Stimulated activated naive CD8-positive, alpha-beta T cell treated with anti-CD3 and anti-CD28 coated beads, Interleukin-15, amount 100 ng/mL, for 72 hours (primary cell): ENCODE results near the gene SURF4.

Source experiments
- ATAC-seq: fragments of 150-1000 bp; cut with Tn5 transposase; 2 replicates; pipeline ENCODE4 v1.10.0; 2021; ENCODE audit warnings: mild to moderate bottlenecking, moderate library complexity
- DNase-seq, 2 donors: peaks; one replicate each; pipeline ENCODE4 v3.0.0; 2021 to 2022
- H3K27ac Mint-ChIP-seq, 2 donors: one replicate each; pipeline ENCODE4 v1.8.0; 2022; ENCODE audit warnings: mild to moderate bottlenecking in 2 of 2, mixed read lengths in 2 of 2, moderate library complexity in 2 of 2
- H3K27me3 Mint-ChIP-seq: one replicate; pipeline ENCODE4 v1.8.0; 2022; ENCODE audit warnings: mixed read lengths
- H3K4me1 Mint-ChIP-seq: one replicate; pipeline ENCODE4 v1.8.0; 2022; ENCODE audit warnings: mild to moderate bottlenecking, mixed read lengths
- H3K4me3 Mint-ChIP-seq, 2 donors: one replicate each; pipeline ENCODE4 v1.8.0; 2022; ENCODE audit warnings: mild to moderate bottlenecking in 2 of 2, mixed read lengths in 2 of 2, moderate library complexity in 1 of 2
- H3K9me3 Mint-ChIP-seq, 2 donors: one replicate each; pipeline ENCODE4 v1.8.0; 2022; ENCODE audit warnings: mixed read lengths in 2 of 2

SURF4 gene

DNA sequence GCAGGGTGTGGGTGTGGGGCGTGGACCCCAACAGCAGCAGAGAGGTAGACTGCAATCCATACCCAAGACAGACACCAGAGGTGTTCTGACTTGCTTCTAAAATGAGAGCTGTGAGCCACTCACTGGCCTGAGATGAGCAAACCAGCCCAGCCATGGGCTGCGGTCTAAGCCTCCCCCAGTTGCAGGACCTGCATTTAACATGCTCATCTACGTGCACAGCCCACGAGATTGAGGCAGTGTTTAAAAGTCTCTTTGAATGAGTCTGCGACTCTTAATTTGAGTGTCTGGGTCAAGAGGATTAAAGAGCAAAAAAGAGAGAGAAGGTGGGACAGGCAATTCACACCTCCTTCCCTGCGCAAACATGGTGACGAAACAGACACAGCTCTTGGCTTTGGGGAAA is 5.9 kb downstream of the SURF4 start:
- H3K9me3 Mint-ChIP-seq: no peaks in the 10 kb centered on the region
- peaks cover 75% of the 10 kb centered on the region for H3K4me1 Mint-ChIP-seq
- DNase-seq (no peak), ATAC-seq (no peak)
- peak overlapping the region; percentile 97 to 99 for H3K4me3 Mint-ChIP-seq
- H3K27ac Mint-ChIP-seq: peak overlapping the region; percentile 91 to 96
- H3K27me3 Mint-ChIP-seq: no peaks in the 10 kb centered on the region

GRCh38 chr9:133369422-133369821 is 6.4 kb downstream of the SURF4 start:
- no peak for ATAC-seq
- H3K4me1 Mint-ChIP-seq: peaks cover 75% of the 10 kb centered on the region
- H3K27ac Mint-ChIP-seq: peak overlapping the region; percentile 89 to 95
- no peaks in the 10 kb centered on the region for H3K9me3 Mint-ChIP-seq
- peak overlapping the region; percentile 97 to 99 for H3K4me3 Mint-ChIP-seq
- no peaks in the 10 kb centered on the region for H3K27me3 Mint-ChIP-seq
- no peak for DNase-seq

- peak overlapping the region; percentile 95 for H3K27ac Mint-ChIP-seq
- H3K27me3 Mint-ChIP-seq: no peaks in the 10 kb centered on the region
- H3K4me3 Mint-ChIP-seq: peak overlapping the region; percentile 97 to 99
- ATAC-seq: no peak
- no peak for DNase-seq
- H3K4me1 Mint-ChIP-seq: peaks cover 69% of the 10 kb centered on the region
- no peaks in the 10 kb centered on the region for H3K9me3 Mint-ChIP-seq
These were observed 7.5 kb downstream of the SURF4 start for GRCh38 chr9:133368249-133368881.

DNA sequence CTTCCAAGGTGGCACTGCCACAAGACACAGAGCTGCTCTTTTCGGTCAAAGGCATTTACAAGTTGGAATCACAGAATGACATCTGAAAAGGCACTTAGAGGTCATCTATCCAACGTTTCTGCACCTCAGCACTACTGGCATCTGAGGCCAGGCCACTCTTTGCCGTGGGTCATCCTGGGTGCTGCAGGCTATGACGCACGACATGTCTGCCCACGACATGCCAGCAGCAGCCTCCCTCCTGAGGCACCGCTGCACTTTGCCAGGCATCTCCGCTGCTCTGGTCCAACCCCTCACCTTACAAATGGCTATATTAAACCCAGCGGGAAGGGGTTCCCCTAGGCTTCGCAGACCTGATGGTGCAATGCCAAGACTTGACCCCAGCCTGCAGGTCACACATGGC is 8.1 kb downstream of the SURF4 start:
- Mint-ChIP-seq H3K4me1 (peaks cover 69% of the 10 kb centered on the region), H3K9me3 (no peaks in the 10 kb centered on the region), H3K27ac (no peak overlapping the region), H3K27me3 (no peaks in the 10 kb centered on the region), H3K4me3 (no peak overlapping the region)
- DNase-seq (no peak), ATAC-seq (no peak)

DNA sequence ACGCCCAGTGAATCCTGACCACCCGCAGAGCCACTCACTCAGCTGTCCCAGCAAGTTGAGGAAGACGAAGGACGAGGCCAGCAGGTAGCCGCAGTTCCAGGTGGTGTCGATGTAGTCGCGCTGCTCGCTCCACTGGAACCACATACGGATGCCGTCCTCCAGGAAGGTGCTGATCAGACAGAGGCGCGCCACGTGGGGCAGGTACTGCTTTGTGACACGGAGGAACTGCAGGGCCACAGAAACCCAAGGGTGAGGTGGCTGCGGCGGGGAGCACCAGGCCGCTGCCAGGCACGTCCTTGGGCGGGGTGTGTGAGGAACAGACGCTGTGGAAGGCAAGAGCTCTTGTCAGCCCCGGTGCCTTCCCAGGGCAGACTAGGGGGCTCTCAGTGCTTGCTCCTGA is 8.6 kb downstream of the SURF4 start:
- ATAC-seq: no peak
- DNase-seq: no peak
- H3K27ac Mint-ChIP-seq: peak overlapping the region in 1 of 2 donors; percentile 61
- no peaks in the 10 kb centered on the region for H3K9me3 Mint-ChIP-seq
- H3K4me1 Mint-ChIP-seq: peaks cover 68% of the 10 kb centered on the region
- no peaks in the 10 kb centered on the region for H3K27me3 Mint-ChIP-seq
- no peak overlapping the region for H3K4me3 Mint-ChIP-seq

DNA sequence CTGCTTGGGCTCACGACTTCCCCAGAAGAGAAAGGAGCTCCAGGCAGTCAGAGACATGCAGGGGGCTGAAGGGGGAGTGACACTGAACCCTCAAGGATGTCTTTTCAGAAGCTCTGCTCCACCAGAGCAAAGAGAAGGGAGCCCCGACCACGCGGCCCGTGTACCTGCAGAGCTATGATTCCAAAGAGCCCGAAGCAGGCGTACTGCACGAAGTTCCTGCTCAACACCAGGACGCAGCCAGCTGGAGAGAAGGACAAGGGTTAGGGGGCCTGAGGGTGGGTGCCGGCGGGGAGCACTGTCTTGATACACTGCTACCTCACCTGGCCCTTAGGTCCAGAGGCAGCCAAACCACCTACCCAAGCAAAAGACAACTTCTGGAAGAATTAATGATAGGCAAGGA is 9.4 kb downstream of the SURF4 start:
- H3K4me1 Mint-ChIP-seq: peaks cover 68% of the 10 kb centered on the region
- ATAC-seq: no peak
- no peaks in the 10 kb centered on the region for H3K9me3 Mint-ChIP-seq
- H3K4me3 Mint-ChIP-seq: no peak overlapping the region
- no peak for DNase-seq
- peak overlapping the region in 1 of 2 donors; percentile 34 for H3K27ac Mint-ChIP-seq
- H3K27me3 Mint-ChIP-seq: no peaks in the 10 kb centered on the region

DNA sequence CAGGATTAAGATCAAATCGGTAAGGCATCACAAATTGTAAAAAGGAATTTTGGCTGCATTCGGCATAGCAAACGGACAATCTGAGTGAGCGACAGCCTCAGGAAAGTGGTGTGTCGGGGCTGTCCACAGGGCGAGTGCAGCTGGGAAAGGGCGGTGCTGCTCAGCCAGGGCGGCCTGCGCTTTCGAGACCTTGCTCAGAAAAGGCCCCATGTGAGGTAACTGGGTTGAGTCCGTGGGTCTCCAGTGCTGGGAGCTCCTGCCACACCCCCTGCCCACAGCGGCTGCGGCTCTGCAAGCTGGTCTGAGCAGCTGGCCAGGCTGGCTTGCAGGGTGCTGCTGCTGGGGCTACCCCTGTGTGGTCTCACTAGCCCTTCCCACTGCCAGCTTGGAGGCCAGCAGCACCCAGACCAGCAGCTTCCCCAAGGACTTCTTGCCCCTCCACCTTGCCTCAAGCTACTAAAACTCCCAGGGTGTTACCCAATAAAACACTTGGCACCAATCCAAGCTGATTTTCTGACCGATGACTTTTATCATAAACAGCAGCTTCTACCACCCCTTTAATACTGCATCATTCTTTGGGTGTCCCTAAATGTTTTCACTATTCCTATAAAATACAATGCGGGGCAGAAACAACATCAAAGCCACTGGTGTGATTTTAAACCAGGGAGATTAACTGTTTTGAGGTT is 13.4 kb downstream of the SURF4 start:
- no peak overlapping the region for H3K4me3 Mint-ChIP-seq
- no peaks in the 10 kb centered on the region for H3K9me3 Mint-ChIP-seq
- no peaks in the 10 kb centered on the region for H3K27me3 Mint-ChIP-seq
- H3K4me1 Mint-ChIP-seq: peaks cover 69% of the 10 kb centered on the region
- peak overlapping the region; percentile 9 to 69 for H3K27ac Mint-ChIP-seq
- DNase-seq: no peak
- ATAC-seq: no peak

- Mint-ChIP-seq H3K4me1 (peaks cover 69% of the 10 kb centered on the region), H3K9me3 (no peaks in the 10 kb centered on the region), H3K4me3 (peak overlapping the region in 1 of 2 donors; percentile 11), H3K27me3 (no peaks in the 10 kb centered on the region), H3K27ac (peak overlapping the region; percentile 30 to 74)
- ATAC-seq: no peak
- DNase-seq: no peak
These were observed 14.3 kb downstream of the SURF4 start for GRCh38 chr9:133361507-133362092.

GRCh38 chr9:133360400-133361393 is 15.2 kb downstream of the SURF4 start:
- Mint-ChIP-seq H3K27ac (peak overlapping the region; percentile 20 to 74), H3K27me3 (no peaks in the 10 kb centered on the region), H3K4me3 (peak overlapping the region in 1 of 2 donors; percentile 6), H3K4me1 (peaks cover 69% of the 10 kb centered on the region), H3K9me3 (no peaks in the 10 kb centered on the region)
- no peak for DNase-seq
- no peak for ATAC-seq

DNA sequence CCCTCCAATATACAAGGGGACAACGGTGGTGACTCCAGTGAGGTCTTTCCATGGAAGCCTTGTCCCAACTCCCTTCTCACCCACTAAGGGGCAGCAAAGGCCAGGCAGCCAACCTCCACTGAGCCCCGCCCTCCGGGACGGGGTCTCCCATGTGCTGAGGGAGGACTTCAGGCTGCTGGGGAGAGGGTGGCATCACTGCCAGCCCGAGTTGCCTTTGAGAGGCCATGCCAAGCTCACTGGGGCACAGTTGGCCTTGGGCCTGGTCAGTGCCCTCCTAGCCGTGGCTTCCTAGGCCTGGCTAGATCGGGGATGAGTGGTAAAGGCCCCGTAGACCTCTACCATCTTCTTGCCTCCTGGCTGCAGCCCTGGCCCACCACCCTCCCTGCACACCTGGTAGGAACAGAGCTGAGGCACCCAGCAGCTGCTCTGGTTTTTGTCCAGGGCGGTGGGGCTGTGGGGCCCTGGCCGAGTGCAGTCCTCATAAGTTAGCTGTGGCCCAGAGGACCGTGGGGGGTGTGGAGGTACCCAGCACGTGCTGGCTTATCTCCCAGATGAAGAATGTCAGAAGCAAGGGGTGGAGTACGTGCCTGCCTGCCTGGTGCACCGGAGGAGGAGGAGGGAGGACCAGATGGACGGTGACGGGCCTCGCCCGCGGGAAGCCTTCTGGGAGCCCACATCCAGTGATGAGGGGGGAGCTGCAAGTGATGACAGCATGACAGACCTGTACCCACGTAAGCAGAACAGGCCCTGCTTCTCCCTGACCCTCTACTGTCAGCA is 16.3 kb downstream of the SURF4 start:
- peak in 1 of 2 donors; percentile 52 for DNase-seq
- H3K27ac Mint-ChIP-seq: peak overlapping the region; percentile 36 to 38
- H3K9me3 Mint-ChIP-seq: no peaks in the 10 kb centered on the region
- peak; percentile 41 for ATAC-seq
- peaks cover 78% of the 10 kb centered on the region for H3K4me1 Mint-ChIP-seq
- H3K4me3 Mint-ChIP-seq: peak overlapping the region; percentile 13 to 45
- no peaks in the 10 kb centered on the region for H3K27me3 Mint-ChIP-seq

DNA sequence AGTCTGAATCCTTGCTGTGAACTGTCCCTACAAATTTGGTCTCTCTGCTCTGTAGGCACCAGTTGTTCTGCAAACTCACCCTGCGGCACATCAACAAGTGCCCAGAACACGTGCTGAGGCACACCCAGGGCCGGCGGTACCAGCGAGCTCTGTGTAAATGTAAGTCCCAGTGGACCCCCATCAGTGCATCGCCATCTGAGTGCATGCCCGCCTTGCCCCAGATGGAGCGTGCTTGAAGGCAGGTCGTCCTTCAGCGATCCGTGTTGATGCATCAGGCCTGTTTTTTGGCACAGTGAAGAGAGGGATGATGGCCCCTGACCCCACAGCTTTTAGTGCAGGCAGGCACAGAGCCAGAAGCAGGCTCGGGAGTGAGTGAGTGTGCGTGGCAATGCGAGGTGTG is 18.2 kb downstream of the SURF4 start:
- peak overlapping the region; percentile 86 to 94 for H3K4me3 Mint-ChIP-seq
- no peak for ATAC-seq
- H3K9me3 Mint-ChIP-seq: no peaks in the 10 kb centered on the region
- DNase-seq: no peak
- H3K27ac Mint-ChIP-seq: peak overlapping the region in 1 of 2 donors; percentile 98
- peaks cover 79% of the 10 kb centered on the region for H3K4me1 Mint-ChIP-seq
- no peaks in the 10 kb centered on the region for H3K27me3 Mint-ChIP-seq

DNA sequence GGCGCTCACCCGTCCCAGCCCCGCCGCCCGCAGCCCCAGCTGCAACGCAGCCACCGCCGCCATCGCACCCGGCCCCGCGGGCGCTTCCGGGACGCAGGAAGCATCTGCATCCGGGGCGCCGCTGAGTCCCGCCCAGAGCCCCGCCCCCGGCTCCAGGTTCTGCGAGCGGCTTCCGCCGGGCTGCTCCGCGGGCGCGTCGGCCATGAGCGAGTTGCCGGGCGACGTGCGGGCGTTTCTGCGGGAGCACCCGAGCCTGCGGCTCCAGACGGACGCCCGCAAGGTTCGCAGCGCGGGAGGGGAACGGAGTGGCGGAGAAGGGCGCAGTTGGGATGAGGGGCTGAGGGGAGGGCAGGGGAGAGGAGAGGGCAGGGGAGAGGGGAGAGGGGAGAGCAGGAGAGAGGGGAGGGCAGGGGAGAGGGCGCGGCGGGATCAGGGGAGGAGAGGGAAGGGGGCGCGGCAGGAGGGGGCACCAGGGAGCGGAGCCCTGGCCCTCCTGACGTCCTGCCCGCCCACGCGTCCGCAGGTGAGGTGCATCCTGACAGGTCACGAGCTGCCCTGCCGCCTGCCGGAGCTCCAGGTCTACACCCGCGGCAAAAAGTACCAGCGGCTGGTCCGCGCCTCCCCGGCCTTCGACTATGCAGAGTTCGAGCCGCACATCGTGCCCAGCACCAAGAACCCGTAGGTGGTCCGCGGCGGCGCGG is 19.3 kb downstream of the SURF4 start, which contains the start of the genes SURF1 and SURF2:
Gene SURF1, minus strand, starts transcription at position 97 of the 701 bp plus-strand sequence. Its CDS starts 34 bp downstream, at position 63.
Gene SURF2, plus strand, starts transcription at position 160 of the 701 bp plus-strand sequence. Its CDS starts 43 bp downstream, at position 203.
- peak within 1 kb of the TSS; percentile 86 to 94 for H3K4me3 Mint-ChIP-seq
- H3K4me1 Mint-ChIP-seq: peaks cover 80% of the 10 kb centered on the region
- no peaks in the 10 kb centered on the region for H3K9me3 Mint-ChIP-seq
- ATAC-seq (peak; percentile 84), DNase-seq (peak; percentile 85 to 86)
- no peaks in the 10 kb centered on the region for H3K27me3 Mint-ChIP-seq
- H3K27ac Mint-ChIP-seq: peak within 1 kb of the TSS; percentile 76 to 98

DNA sequence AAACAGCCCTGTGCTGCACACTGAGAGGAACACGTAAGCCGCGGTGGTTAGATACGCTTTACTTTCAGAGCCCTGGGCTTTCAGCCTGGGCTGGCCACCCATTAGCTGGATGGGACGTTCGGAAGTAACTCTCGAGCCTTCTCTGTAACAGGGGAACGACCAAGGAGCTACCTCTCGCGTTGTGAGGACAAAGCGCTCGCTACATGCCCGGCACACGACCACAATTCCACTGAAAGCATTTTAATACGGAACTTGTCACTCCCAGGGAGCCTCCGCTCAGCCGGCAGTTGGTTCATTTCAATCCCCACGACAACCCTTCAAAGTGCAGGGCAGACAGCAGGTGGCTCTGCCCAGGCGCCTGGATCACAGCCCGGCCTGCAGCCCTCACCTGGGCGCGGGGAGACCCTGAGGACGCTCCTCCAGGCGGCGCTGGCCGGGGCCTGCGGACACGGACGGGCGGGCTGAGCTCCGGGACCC is 19.9 kb downstream of the SURF4 start:
- Mint-ChIP-seq H3K27me3 (no peaks in the 10 kb centered on the region), H3K27ac (peak overlapping the region; percentile 76 to 96), H3K4me3 (peak overlapping the region; percentile 86 to 94), H3K4me1 (peaks cover 74% of the 10 kb centered on the region), H3K9me3 (no peaks in the 10 kb centered on the region)
- ATAC-seq (peak; percentile 37), DNase-seq (no peak)

- H3K27me3 Mint-ChIP-seq: no peaks in the 10 kb centered on the region
- H3K9me3 Mint-ChIP-seq: no peaks in the 10 kb centered on the region
- no peak for DNase-seq
- H3K27ac Mint-ChIP-seq: peak overlapping the region in 1 of 2 donors; percentile 42
- peak overlapping the region; percentile 86 to 94 for H3K4me3 Mint-ChIP-seq
- no peak for ATAC-seq
- H3K4me1 Mint-ChIP-seq: peaks cover 73% of the 10 kb centered on the region
These were observed 21.1 kb downstream of the SURF4 start for GRCh38 chr9:133354766-133355165.
